SK-N-SH (cell line): Measurements from ENCODE around the gene PCNX1. TPM values are rescaled to one million over a fixed set of nuclear protein-coding genes. Genes with fewer than 3 reads are reported as not detected.

Source experiments
- CTCF ChIA-PET: fragments of 300-600, 350-600 bp; formaldehyde crosslinking; extraction: SDS; loops from one replicate; lab custom pipeline; 2021; lab: Yijun Ruan, JAX
- POLR2A ChIA-PET: fragments of 350-600 bp; sonication (Branson Sonifier 250); formaldehyde crosslinking; extraction: SDS; loops from one replicate; lab custom pipeline; 2020; ENCODE audit warnings: antibody characterized with exemption, inconsistent platforms; lab: Yijun Ruan, JAX
- DNase-seq: peaks from one replicate; pipeline ENCODE4 v3.0.0; 2012
- H2AFZ ChIP-seq: fragments of 200-600 bp; sonication (generic); 2 replicates; pipeline ENCODE4 v1.8.1; 2016; ENCODE audit warnings: antibody characterized with exemption, mild to moderate bottlenecking, low read depth
- H3F3A ChIP-seq: fragments of 200-600 bp; sonication (generic); replicated peaks from 2 replicates; pipeline ENCODE3; 2016; ENCODE audit warnings: antibody characterized with exemption, mild to moderate bottlenecking; ENCODE audit not compliant: insufficient read depth
- H3K27ac ChIP-seq, 2 experiments: fragments of 200-500 bp in 1 of 2; fragments of 200-600 bp in 1 of 2; sonication (Bioruptor generic) in 1 of 2; sonication (generic), shearing (Covaris generic) in 1 of 2; 2 replicates each; pipeline versions ENCODE4 v1.5.1 to v1.6.1; 2014 to 2016; ENCODE audit warnings: low read depth in 2 of 2, inconsistent platforms in 1 of 2, low read length in 1 of 2, mild to moderate bottlenecking in 1 of 2, mixed read lengths in 1 of 2
- H3K27me3 ChIP-seq: fragments of 200-600 bp; sonication (generic), shearing (Covaris generic); 2 replicates; pipeline ENCODE4 v1.6.1; 2016; ENCODE audit warnings: mixed run types; ENCODE audit not compliant: insufficient read depth
- H3K36me3 ChIP-seq, 2 experiments: fragments of 200-500 bp in 1 of 2; fragments of 200-600 bp in 1 of 2; sonication (Bioruptor generic) in 1 of 2; sonication (generic) in 1 of 2; replicated peaks in 1 of 2; 2 replicates each; pipeline versions ENCODE3 to v1.5.1; 2014 to 2016; ENCODE audit warnings: low read length in 1 of 2, mild to moderate bottlenecking in 1 of 2; ENCODE audit not compliant: insufficient read depth in 2 of 2, control insufficient read depth in 1 of 2
- H3K4me1 ChIP-seq, 2 experiments: fragments of 200-500 bp in 1 of 2; fragments of 200-600 bp in 1 of 2; sonication (Bioruptor generic) in 1 of 2; sonication (generic), shearing (Covaris generic) in 1 of 2; 2 replicates each; pipeline versions ENCODE4 v1.5.1 to v1.6.1; 2014 to 2016; ENCODE audit warnings: low read depth in 1 of 2, low read length in 1 of 2, mixed run types in 1 of 2; ENCODE audit not compliant: insufficient read depth in 2 of 2, control insufficient read depth in 1 of 2
- H3K4me2 ChIP-seq: fragments of 200-600 bp; sonication (generic), shearing (Covaris generic); 2 replicates; pipeline ENCODE4 v1.6.1; 2017; ENCODE audit warnings: mixed run types
- H3K4me3 ChIP-seq, 2 experiments: fragments of 200-500 bp in 1 of 2; fragments of 200-600 bp in 1 of 2; sonication (Bioruptor generic) in 1 of 2; sonication (generic), shearing (Covaris generic) in 1 of 2; 2 replicates each; pipeline versions ENCODE4 v1.5.1 to v1.8.1; 2014 to 2016; ENCODE audit warnings: low read depth in 2 of 2, inconsistent platforms in 1 of 2, low read length in 1 of 2, mild to moderate bottlenecking in 1 of 2, mixed read lengths in 1 of 2, moderate library complexity in 1 of 2
- H3K79me2 ChIP-seq: fragments of 200-600 bp; sonication (generic); 2 replicates; pipeline ENCODE4 v1.8.1; 2017; ENCODE audit warnings: mild to moderate bottlenecking; ENCODE audit not compliant: insufficient read depth
- H3K9ac ChIP-seq: fragments of 200-600 bp; sonication (generic); 2 replicates; pipeline ENCODE4 v1.6.1; 2017; ENCODE audit warnings: mixed run types
- H3K9me2 ChIP-seq: fragments of 200-600 bp; sonication (generic); 2 replicates; pipeline ENCODE4 v1.6.1; 2017; ENCODE audit warnings: mixed run types
- H3K9me3 ChIP-seq: fragments of 200-600 bp; sonication (generic); 2 replicates; pipeline ENCODE4 v1.6.1; 2017; ENCODE audit warnings: mixed run types, mild to moderate bottlenecking, moderate library complexity
- H4K20me1 ChIP-seq: fragments of 200-600 bp; sonication (generic); 2 replicates; pipeline ENCODE4 v1.6.1; 2017; ENCODE audit warnings: mild to moderate bottlenecking, mixed run types; ENCODE audit not compliant: insufficient read depth
- ELF1 ChIP-seq: IDR thresholded peaks from 2 replicates; pipeline ENCODE4 v1.4.0; 2012
- FOSL2 ChIP-seq: IDR thresholded peaks from 2 replicates; pipeline ENCODE4 v1.4.0; 2012; ENCODE audit warnings: low read depth, mild to moderate bottlenecking, moderate library complexity, borderline replicate concordance
- FOXM1 ChIP-seq: IDR thresholded peaks from 2 replicates; pipeline ENCODE4 v1.4.0; 2012; ENCODE audit warnings: low read depth, mild to moderate bottlenecking
- GABPA ChIP-seq: IDR thresholded peaks from 2 replicates; pipeline ENCODE4 v1.4.0; 2012; ENCODE audit warnings: low read depth, mild to moderate bottlenecking
- GATA2 ChIP-seq: sonication (generic); formaldehyde crosslinking; IDR thresholded peaks from 2 replicates; pipeline ENCODE4 v1.5.0; 2020; ENCODE audit warnings: mild to moderate bottlenecking, missing genetic modification reagents
- JUND ChIP-seq: IDR thresholded peaks from 2 replicates; pipeline ENCODE4 v1.4.0; 2012
- POLR2AphosphoS5 ChIP-seq: IDR thresholded peaks from 2 replicates; pipeline ENCODE4 v1.6.1; 2012; ENCODE audit warnings: low read depth, low read length
- RCOR1 ChIP-seq: fragments of 150-350 bp; IDR thresholded peaks from 2 replicates; pipeline ENCODE4 v1.6.1; 2017; ENCODE audit warnings: antibody characterized with exemption, low read length
- RFX5 ChIP-seq: IDR thresholded peaks from 2 replicates; pipeline ENCODE4 v1.6.1; 2012; ENCODE audit warnings: mild to moderate bottlenecking, improper control_type of control experiment, low read length
- SIN3A ChIP-seq: IDR thresholded peaks from 2 replicates; pipeline ENCODE4 v1.6.1; 2012; ENCODE audit warnings: low read depth, mild to moderate bottlenecking, low read length, moderate library complexity, borderline replicate concordance
- TEAD4 ChIP-seq: IDR thresholded peaks from 2 replicates; pipeline ENCODE4 v1.4.0; 2012; ENCODE audit warnings: mild to moderate bottlenecking, borderline replicate concordance; ENCODE audit not compliant: insufficient read depth
- USF1 ChIP-seq: IDR thresholded peaks from 2 replicates; pipeline ENCODE4 v1.4.0; 2012; ENCODE audit warnings: low read depth, borderline replicate concordance
- polyA plus RNA-seq, 3 experiments: library from polyadenylated mRNA; depleted of rRNA; stranded (reverse); fragments of >200 nt; gene quantifications; 2 replicates each; pipeline ENCODE4 v1.2.3, GENCODE V29; 2012
- TF ChIP-seq, protein P1 (sequence below): fragments of 150-350 bp; IDR thresholded peaks from 2 replicates; pipeline ENCODE4 v1.6.1; 2017; ENCODE audit warnings: antibody characterized with exemption, low read length, low read depth, borderline replicate concordance
- TF ChIP-seq, protein P2 (sequence below): IDR thresholded peaks from 2 replicates; pipeline ENCODE4 v1.6.1; 2012; ENCODE audit warnings: mild to moderate bottlenecking, low read depth, low read length, moderate library complexity

Gene PCNX1
- polyA plus RNA-seq, 1 of the 3 experiments (the other 2 are of a cell fraction), result 9.4 TPM

DNA sequence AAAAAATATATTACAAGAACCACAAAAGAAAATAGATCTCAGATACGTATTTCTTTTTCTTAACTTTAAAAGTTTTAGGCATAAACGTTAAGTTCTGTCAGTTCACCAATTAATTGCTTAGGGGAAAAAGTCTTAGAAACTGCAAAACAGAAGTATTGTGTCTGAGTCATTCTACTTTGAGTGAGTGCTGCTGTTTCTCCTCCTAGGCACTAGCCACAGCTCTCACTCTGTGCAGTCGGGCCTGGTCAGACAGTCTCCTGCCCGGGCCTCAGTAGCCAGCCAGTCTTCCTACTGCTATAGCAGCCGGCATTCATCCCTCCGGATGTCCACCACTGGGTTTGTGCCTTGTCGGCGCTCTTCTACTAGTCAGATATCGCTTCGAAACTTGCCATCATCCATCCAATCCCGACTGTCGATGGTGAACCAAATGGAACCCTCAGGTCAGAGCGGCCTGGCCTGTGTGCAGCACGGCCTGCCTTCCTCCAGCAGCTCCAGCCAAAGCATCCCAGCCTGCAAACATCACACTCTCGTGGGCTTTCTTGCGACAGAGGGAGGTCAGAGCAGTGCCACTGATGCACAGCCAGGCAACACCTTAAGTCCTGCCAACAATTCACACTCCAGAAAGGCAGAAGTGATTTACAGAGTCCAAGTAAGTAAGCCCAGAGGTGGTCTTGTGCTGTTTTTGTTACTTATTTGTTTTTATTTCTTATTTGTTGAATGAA is 201.3 kb downstream of the PCNX1 start (continued):
- TF ChIP-seq GATA2 (CRISPR knock-in tag), result no peak
- no peak for TF ChIP-seq RCOR1
- TF ChIP-seq POLR2AphosphoS5, result no peak
- TF ChIP-seq, protein P1, sequence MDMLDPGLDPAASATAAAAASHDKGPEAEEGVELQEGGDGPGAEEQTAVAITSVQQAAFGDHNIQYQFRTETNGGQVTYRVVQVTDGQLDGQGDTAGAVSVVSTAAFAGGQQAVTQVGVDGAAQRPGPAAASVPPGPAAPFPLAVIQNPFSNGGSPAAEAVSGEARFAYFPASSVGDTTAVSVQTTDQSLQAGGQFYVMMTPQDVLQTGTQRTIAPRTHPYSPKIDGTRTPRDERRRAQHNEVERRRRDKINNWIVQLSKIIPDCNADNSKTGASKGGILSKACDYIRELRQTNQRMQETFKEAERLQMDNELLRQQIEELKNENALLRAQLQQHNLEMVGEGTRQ, result no peak
- no peak for TF ChIP-seq FOXM1
- no peak for TF ChIP-seq USF1

DNA sequence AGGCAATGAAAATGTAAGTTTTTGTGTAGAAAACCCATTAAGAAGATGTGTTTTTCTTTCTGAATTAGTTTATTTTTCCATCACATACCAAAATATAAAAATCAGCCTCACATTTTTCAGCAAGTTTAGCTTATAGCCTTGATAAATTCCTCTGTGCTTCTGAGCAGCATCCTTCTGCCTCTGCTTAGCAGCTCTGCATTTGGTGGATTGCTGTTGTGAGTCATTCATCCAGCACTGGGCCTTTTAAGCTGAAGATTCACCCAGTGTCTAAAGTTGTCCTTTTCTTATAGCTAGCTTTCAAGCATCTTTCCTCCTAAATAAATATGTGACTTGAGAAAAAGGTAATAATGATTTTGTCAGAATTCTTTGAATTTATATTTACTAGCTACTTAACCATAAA is 206.1 kb downstream of the PCNX1 start:
- Histone ChIP-seq H3F3A (peaks cover 14% of the 10 kb centered on the region), H3K27me3 (no peaks in the 10 kb centered on the region), H3K4me2 (no peak overlapping the region), H3K4me1 (peaks cover 4 to 15% of the 10 kb centered on the region in 2 experiments; a peak in 2 of 4 replicates), H3K9ac (no peak overlapping the region), H3K27ac (peak overlapping the region in 1 of 2 experiments; percentile 29; a peak in 2 of 4 replicates), H4K20me1 (no peaks in the 10 kb centered on the region), H3K79me2 (no peaks in the 10 kb centered on the region), H3K4me3 (no peak overlapping the region), H3K9me2 (no peaks in the 10 kb centered on the region), H3K36me3 (peaks cover 33 to 47% of the 10 kb centered on the region in 2 experiments), H2AFZ (no peak overlapping the region), H3K9me3 (no peaks in the 10 kb centered on the region)
- CTCF ChIA-PET, result interaction anchor here (1.2 to 7.3 kb wide), 3 partner anchors 9 to 742 kb away, joined by 5 to 59 read pairs (median 7); no protein-coding TSS in a partner anchor
- TF ChIP-seq ELF1 (no peak), JUND (0 out of 2 replicates have a peak, but pooled peaks have one; percentile 10), GABPA (no peak), SIN3A (no peak), FOSL2 (peak; percentile 47; the same call in 1 of the 2 replicates), RFX5 (no peak), TEAD4 (no peak)
- TF ChIP-seq, protein P2, sequence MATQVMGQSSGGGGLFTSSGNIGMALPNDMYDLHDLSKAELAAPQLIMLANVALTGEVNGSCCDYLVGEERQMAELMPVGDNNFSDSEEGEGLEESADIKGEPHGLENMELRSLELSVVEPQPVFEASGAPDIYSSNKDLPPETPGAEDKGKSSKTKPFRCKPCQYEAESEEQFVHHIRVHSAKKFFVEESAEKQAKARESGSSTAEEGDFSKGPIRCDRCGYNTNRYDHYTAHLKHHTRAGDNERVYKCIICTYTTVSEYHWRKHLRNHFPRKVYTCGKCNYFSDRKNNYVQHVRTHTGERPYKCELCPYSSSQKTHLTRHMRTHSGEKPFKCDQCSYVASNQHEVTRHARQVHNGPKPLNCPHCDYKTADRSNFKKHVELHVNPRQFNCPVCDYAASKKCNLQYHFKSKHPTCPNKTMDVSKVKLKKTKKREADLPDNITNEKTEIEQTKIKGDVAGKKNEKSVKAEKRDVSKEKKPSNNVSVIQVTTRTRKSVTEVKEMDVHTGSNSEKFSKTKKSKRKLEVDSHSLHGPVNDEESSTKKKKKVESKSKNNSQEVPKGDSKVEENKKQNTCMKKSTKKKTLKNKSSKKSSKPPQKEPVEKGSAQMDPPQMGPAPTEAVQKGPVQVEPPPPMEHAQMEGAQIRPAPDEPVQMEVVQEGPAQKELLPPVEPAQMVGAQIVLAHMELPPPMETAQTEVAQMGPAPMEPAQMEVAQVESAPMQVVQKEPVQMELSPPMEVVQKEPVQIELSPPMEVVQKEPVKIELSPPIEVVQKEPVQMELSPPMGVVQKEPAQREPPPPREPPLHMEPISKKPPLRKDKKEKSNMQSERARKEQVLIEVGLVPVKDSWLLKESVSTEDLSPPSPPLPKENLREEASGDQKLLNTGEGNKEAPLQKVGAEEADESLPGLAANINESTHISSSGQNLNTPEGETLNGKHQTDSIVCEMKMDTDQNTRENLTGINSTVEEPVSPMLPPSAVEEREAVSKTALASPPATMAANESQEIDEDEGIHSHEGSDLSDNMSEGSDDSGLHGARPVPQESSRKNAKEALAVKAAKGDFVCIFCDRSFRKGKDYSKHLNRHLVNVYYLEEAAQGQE, result no peak
- DNase-seq, result no peak
- POLR2A ChIA-PET, result no interaction called here
